Measurements from ENCODE around the gene TMEM132A. TPM values are rescaled to one million over a fixed set of nuclear protein-coding genes. Genes with fewer than 3 reads are reported as not detected.

Gene TMEM132A
- total and polyA plus RNA-seq, 9 of the 15 experiments (the other 6 are each of a cell fraction or from before 2014, with no cell fraction given): 0.04 to 1.1 (median 0.18) TPM; not detected in 4

- in situ Hi-C loops (cut with MboI): no loop called here
- H3K9ac ChIP-seq (ENCODE audit: insufficient read depth in 1 of 2, low read depth in 2 of 2, low read length in 2 of 2): peak overlapping the region in 1 of 2 experiments; percentile 76; a peak in 1 of 4 replicates
- TF ChIP-seq ETS1 (conservative IDR thresholded peaks at IDR 0.05; ENCODE audit: control insufficient read depth, low read depth, low read length) (no peak), ATF1 (CRISPR knock-in tag; IDR thresholded peaks at IDR 0.05) (no peak), ATF1 (tag; IDR thresholded peaks at IDR 0.05) (no peak), NR2F6 (CRISPR knock-in tag; IDR thresholded peaks at IDR 0.05) (no peak), RBM39 (optimal IDR thresholded peaks at IDR 0.05; ENCODE audit: low read depth, low read length) (peak; percentile 46), SMARCA5 (IDR thresholded peaks at IDR 0.05) (no peak)
- intact Hi-C loops (cut with micrococcal nuclease): no loop called here
- no peak overlapping the region for H3K27ac ChIP-seq (ENCODE audit: extremely low read depth, low read depth, low read length)
- H2AFZ ChIP-seq (ENCODE audit: low read depth, low read length): no peak overlapping the region
- ChIA-PET CTCF (ENCODE audit: low intra/inter-chr PET ratio) (no interaction called here), POLR2A (interaction anchor here (0.9 to 1.6 kb wide), 5 partner anchors 9 to 29 kb away, joined by 3 to 7 read pairs (median 5); no protein-coding TSS in a partner anchor)
- H3K79me2 ChIP-seq (ENCODE audit: control insufficient read depth, insufficient read depth, low read length): peaks cover 8% of the 10 kb centered on the region; the same call in 2 of the 3 replicates
- ATAC-seq (peak; percentile 6; the same call in 1 of the 3 replicates), FAIRE-seq (no peak), DNase-seq (ENCODE audit: extremely low read depth in 1 of 4, low spot score in 3 of 4) (no peak)
- no peak overlapping the region for H3K4me2 ChIP-seq (ENCODE audit: insufficient read depth, low read length)
- BruUV-seq (replicated peaks): no TSS peak
- peaks cover 5% of the 10 kb centered on the region; the same call in 1 of the 2 replicates for H4K20me1 ChIP-seq (replicated peaks; ENCODE audit: control insufficient read depth, insufficient read depth, low read length)
- no peaks in the 10 kb centered on the region for H3K9me1 ChIP-seq (ENCODE audit: control insufficient read depth, insufficient read depth, low read length)
- no peak overlapping the region for H3K4me3 ChIP-seq
- H3K36me3 ChIP-seq (ENCODE audit: control insufficient read depth, insufficient read depth, low read length): peaks cover 43% of the 10 kb centered on the region
- H3K4me1 ChIP-seq (replicated peaks in 1 of 2; ENCODE audit: control insufficient read depth in 2 of 2, insufficient read depth in 2 of 2, low read length in 2 of 2): peaks cover 2 to 22% of the 10 kb centered on the region in 2 experiments; a peak in 4 of 5 replicates
- no peaks in the 10 kb centered on the region for H3K9me3 ChIP-seq (replicated peaks; ENCODE audit: control insufficient read depth, insufficient read depth, low read depth, low read length)
- peaks cover 31 to 43% of the 10 kb centered on the region in 2 experiments for H3K27me3 ChIP-seq (ENCODE audit: control insufficient read depth in 2 of 2, insufficient read depth in 2 of 2, low read length in 2 of 2)
- WGBS (ENCODE audit: insufficient coverage, low coverage, missing lambda C conversion rate): 50% methylated on average over 6 of the region's 6 CpGs
Observed at GRCh38 chr11:60923800-60924109, 505 bp upstream of the TMEM132A start.
